Measurements from ENCODE around the gene STX11. TPM values are rescaled to one million over a fixed set of nuclear protein-coding genes. Genes with fewer than 3 reads are reported as not detected.

Gene STX11
- total RNA-seq, 1 donor from 2014 or later, result 12.9 TPM

DNA sequence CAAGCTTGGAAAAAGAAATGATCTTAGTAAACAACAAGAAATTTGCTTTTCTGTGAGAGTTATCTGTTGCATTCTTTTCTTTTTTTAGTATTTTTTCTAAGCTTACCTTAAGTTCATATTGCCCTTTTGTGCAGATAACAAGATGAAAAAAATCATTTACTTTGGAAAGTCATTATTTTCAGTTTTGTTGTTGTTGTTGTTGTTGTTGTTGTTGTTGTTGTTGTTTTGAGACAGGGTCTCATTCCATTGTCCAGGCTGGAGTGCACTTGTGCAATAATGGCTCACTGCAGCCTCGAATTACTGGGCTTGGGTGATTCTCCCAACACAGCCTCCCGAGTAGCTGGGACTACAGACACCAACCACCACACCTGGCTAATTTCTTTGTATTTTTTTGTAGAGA, 8.8 kb upstream of the STX11 start:
- no peak for DNase-seq (ENCODE audit: low read depth, low spot score)

DNA sequence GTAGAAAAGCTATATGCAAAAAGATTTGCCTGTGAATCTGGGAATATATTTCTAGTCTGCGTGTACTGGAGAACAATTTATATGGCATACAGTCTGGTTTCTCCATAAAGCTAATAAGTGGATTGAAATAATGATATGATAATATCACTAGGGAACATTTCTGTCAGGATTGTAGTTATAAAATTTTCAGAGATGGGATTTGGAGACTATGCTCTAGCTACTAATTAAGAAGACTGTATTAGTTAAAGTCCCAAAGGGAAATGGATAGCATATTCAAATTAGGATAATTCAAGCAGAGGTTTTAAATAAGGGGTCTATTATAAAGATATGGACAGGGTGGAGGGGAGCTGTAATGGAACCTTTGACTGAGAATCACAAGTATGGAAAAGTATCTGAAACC, 7.2 kb upstream of the STX11 start:
- DNase-seq (ENCODE audit: low read depth, low spot score), result no peak

DNA sequence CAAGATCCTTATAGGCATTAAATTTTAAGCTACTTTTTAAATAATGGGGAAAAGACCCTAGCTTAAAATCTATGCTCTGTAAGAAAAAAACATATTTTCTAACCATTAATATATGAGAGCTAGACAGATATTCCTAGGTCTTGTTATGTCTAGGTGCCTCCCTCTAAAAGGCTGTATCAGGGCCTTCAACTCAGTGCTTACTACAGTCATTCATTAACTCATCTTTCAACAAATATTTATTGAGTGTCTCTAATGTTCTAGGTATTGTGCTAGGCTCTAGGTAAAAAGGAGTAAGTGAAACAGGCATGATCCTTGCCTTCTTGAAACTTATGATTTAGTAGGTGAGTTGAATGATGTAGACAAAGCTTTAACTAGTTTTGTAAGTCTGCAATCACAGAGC, 6.4 kb upstream of the STX11 start:
- DNase-seq (ENCODE audit: low read depth, low spot score), result no peak

DNA sequence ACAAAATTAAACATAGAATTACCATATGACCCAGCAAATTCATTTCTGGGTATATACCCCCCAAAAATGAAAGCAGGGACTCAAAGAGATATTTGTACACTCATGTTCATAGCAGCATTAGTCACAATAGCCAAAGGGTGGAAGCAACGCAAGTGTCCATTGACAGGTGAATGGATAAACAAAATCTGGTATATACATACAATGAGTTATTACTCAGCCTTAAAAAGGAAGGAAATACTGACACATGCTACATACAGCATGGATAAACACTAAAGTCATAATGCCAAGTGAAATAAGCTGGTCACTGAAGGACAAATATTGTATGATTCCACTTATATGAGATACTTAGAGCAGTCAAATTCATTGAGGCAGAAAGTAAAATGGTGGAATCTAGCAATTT, 5.3 kb upstream of the STX11 start:
- no peak for DNase-seq (ENCODE audit: low read depth, low spot score)

DNA sequence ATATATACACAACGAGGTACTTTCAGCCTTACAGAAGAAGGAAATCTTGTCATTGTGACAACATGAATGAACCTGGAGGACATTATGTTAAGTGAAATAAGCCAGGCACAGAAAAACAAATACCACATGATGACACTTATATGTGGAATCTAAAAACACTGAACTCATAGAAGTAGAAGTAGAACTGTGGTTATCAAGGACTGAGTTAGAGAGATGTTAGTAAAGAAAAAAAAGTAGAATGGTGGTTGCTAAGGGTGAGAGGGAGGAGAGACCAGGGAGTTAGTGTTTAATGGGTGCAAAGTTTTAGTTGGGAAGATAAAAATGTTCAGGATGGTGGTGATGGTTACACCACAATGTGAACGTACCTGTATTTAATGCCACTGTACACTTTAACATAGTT, 4.8 kb upstream of the STX11 start:
- DNase-seq (ENCODE audit: low read depth, low spot score), result no peak

DNA sequence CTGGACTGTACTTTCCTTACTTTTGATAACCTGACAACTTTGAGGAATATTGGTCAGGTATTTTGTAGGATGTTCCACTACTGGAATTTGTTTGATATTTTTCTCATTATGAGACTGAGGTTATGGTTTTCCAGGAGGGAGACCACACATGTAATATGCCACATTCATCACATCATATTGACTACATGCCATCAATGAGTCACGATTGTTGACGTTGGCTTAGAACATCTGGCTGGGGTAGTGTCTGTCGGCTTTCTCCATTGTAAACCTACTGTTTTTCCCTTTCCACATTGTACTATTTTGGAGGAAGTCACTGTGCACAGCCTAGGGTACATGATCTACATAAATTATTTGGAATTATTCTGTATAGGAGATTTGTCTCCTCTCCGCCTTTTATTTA, 1.4 kb upstream of the STX11 start:
- DNase-seq (ENCODE audit: low read depth, low spot score), result no peak

DNA sequence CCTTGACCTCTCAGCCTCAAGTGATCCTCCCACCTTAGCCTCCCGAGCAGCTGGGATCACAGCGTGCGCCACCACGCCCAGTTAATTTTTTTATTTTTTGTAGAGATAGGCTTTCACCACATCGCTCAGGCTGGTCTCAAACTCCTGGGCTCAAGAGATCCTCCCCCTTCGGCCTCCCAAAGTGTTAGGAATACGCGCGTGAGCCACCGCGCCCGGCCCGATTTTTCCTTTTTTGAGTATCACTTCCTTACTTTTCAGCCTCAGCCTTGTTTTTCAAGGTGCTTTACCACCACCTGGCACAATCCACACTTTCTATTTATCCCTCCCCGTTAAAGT, 791 bp upstream of the STX11 start:
- no peak for DNase-seq (ENCODE audit: low read depth, low spot score)

DNA sequence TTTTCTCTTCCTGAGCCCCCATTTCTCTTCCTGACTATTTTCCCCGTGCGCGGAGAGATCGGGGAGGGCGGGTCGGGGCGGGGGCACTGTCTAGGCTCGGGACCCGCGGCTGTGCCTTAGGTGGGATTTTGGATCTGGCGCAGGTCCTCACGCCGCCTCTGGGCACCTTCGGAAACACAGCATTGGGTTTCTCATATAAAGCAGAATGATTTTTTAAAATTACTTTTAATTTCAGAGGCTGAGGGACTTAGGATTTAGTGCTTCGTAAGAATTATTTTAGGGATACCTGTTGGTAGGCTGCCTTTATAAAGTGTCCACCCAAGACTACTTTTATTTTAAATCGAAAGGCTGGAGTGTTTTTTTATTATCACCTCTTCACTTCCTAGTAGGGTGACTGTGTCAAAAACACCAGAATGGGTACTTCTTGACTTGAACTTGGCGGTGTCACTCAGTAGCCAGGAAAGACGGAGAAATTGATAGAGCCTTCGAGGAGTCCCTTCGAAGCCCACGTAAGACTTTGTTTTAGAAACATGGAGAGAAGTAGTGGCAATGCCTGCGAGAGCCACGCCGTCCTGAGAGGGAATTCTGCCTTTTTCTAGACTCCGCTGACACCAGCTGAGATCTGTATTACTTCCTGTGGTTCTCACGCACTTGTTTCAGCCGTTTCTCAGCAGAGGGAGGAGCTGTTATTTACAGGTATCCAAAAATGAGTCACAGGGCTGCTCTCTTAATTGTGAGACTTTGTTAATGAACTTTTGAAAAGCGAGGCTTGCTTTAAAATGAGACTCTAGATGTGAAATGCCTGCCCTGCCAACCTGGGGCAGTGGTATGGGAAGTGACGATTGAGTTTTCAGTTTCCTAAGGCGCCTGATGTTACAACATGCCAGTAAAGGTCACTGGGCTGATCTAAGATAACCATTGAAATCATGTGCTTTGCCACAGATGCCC, 667 bp downstream of the STX11 start:
- DNase-seq (ENCODE audit: low read depth, low spot score), result no peak

DNA sequence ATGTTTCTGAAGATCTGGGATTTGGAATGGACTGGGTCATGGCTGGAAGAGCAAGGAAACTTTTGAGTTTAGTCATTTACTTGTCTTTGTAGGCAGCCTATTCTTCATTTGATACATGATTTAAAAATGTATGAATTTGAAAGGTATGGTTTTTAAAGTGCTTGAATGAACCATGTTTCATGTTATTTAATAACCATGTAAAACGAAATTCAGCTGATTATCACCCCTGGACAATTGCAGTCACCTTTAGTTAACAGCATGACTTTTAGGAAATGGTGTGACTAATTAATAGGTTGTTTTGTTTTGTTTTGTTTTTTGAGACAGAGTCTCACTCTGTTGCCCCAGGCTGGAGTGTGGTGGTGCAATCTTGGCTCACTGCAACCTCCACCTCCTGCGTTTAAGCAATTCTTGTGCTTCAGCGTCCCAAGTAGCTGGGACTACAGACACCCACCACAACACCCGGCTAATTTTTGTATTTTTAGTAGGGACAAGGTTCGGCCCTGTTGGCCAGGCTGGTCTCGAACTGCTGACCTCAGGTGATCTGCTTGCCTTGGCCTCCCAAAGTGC, 2.1 kb downstream of the STX11 start:
- no peak for DNase-seq (ENCODE audit: low read depth, low spot score)

DNA sequence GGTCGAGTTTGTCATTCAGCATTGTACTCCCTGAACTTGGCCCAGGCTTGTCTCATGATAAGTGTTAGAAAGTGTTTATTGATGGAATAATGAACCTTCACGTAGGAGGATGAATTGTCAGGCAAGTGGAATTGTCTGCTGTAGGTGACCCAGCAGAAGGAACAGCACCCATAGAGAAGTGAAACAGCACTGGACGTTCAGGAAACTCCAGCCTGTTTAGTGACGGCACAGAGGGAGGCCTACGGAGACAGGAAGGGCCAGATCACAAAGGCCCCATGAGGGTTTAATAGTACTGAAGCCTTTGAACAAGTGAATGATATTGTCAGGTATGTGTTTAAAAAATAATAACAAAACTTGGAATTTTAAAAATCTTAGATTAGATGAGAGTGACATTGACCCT, 2.9 kb downstream of the STX11 start:
- DNase-seq (ENCODE audit: low read depth, low spot score), result no peak

DNA sequence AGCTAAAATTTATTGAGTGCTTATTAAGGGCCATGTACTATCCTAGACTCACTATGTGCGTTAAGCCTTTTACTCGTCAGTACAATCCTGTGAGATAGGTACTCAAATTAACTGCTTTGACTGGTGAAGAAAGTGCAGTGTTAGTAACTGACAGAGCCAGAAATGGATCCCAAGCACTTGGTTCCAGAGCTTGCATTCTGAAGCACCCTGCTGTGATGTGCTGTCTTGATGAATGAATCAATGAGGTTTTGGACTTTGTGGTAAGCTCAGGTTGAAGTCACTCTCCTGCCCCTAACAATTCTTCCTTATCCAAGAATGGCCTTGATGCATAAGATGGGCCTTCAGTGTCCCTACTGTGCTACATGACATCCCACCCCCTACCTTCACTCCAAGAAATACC, 3.7 kb downstream of the STX11 start:
- no peak for DNase-seq (ENCODE audit: low read depth, low spot score)

DNA sequence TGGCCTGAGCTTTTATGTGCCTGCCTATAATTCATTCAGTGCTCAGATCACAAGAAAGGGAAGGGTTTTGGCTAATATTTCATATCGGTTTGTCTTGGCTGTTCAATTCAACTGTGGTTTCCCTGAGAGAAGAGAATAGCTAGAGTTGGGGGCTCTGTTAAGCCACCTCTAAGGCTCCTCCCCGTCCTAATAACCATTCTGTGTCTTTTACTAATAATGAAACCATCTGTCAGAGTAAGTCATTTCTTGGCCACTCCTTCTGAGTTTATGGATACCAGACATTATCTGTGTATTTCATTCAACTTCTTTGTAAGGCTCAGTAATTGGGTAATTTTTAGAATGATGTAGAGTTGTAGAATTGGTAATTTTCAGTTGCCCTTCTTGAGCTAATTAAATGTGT, 5.2 kb downstream of the STX11 start:
- no peak for DNase-seq (ENCODE audit: low read depth, low spot score)

DNA sequence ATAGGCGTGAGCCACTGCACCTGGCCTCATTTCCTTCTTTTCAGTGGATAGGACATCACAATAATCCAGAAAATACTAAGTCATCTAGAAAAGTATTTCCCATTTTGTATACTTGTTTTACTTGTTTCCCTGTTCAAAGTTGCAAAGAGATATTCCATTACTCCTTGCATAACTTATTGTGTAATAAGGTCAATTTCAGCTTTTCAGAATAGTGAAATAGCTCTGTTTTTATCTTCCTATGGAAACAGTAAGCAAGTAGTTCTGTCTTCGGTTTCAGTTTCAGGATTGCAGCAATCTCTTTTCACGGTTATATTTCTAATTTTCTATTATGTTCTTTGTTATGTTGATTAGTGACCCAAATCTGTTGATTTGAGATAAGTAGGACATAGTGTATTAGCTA, 6.0 kb downstream of the STX11 start:
- no peak for DNase-seq (ENCODE audit: low read depth, low spot score)

DNA sequence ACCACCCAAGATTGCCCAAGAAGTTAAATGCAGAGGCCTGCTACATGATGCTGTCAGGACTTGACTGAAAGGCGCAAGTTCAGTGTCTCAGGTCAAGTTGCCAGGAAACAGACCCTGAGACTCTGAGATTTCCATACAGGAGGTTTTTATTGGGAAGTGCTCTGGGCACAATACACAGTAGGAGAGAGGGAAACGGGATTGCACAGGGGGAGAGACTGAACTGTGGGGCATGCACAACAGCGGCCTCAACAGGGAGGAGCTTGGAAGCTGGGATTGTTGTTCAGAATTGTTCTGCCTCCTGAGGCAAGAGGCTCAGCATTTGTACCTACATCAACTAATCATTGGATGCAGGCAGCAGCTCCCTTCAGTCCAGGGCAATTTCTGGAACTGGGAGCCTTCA, 6.7 kb downstream of the STX11 start:
- no peak for DNase-seq (ENCODE audit: low read depth, low spot score)

DNA sequence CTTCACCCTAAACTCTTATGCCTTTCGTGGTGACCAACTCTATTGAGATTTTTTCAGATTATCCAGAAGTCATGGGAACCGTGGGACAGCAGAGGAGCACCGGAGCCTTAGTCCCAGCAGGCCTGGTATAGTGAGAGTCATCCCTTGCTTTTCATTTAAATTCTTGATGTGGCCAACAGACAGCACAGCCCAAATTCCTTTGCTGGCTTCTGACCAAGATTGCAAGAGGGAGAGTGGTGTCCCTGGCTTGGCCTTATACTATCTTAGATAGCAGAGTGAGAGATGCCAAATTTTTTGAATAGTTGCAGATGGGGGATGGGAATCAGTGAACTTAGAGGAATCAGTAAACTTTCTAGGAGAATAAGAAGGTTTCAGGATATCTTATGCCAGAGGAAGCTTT, 7.8 kb downstream of the STX11 start:
- peak; percentile 71 for DNase-seq (ENCODE audit: low read depth, low spot score)

DNA sequence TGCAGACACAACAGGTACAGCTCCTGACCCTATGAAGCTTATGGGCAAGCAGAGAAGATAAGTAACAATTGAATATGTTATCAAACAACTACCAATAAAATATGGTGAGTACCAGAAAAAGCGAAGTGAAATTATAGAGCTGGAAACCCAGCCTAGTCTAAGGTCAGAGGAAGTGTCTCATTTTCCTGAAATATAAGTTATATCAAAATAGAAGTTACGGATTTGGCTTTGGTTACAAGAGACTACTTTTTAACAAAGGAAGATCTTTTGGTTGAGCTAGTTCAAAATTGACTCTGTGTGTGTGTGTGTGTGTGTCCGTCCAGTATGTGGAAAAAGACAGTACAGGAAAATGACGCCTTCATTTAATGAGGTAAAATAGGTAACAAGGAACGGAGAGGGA, 8.9 kb downstream of the STX11 start:
- no peak for DNase-seq (ENCODE audit: low read depth, low spot score)

DNA sequence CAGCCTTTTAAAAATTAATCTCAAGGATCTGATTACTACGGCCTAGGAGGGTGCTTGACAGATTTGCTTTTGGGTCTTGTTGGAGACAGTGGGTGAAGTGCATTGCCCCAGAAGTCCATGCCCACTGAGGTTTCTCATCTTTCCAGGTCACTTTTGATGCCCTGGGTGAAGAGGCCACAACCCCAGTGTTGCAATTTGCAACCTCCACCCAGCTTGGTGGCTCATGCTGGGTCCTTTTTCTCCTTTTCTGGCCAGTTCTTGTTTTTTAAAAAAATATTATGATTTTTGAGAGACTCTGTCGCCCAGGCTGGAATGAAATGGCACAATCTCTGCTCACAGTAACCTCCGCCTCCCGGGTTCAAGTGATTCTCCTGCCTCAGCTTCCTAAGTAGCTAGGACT, 9.4 kb downstream of the STX11 start:
- no peak for DNase-seq (ENCODE audit: low read depth, low spot score)

DNA sequence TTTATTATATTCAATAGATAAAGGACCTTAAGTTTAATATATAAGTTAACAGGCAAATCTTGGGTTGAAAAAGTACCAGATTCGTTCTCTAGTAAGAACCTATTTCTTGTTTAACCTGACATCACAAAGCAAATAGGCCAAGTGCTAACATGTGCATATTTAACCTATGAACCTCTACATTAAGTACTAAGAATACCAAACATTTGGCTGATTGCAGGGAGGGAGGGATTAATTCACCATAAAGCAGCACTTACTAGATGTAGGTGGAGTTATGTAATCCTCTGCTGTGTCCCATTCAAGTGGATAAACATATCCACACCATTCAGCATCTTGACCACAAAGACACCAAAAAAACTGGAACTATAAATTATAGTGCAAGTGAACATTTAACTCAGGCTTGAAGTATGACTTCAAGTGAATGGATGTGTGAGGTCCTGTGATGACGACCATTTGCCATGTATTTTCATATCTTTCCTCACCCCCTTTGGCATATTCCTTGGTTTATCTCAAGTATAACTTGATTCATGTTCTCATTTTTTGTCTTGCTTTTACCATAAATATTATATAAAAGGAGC, 10.2 kb downstream of the STX11 start:
- DNase-seq (ENCODE audit: low read depth, low spot score), result no peak

DNA sequence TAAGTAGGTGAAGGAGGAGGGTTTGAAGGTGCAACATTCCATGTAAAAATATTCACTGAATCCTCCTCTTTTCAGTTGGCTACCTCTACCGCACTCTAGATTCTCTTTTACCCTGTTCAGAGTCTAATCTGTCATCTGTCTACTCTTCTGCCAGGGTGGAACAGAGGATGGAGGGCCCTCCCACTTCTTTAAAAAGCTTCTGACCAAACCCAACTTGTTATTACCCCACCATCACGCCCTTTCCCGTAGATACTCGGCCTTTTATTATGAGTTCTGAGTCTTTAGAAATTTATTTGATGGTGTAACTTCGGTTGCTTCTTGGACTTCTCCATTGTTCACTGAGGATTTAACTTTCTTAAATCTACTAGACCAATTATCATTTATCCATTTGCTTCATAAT, 11.7 kb downstream of the STX11 start:
- no peak for DNase-seq (ENCODE audit: low read depth, low spot score)

DNA sequence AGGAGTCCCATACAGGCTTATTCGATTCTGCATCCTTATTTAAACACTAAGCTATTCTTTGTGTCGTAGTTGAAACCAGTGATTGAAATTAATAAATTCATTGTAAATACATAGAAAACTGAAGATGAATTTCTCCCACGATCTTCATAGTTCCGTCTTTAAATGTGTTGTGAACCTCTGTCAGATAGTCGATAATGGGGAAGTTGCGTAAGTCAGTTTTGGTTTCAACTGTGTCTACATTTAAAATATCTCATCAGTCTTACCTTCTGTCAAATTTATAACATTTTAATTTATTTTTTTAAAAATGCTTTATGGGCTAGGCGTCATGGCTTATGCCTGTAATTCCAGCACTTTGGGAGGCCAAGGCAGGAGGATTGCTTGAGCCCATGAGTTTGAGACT, 12.7 kb downstream of the STX11 start:
- DNase-seq (ENCODE audit: low read depth, low spot score), result no peak

DNA sequence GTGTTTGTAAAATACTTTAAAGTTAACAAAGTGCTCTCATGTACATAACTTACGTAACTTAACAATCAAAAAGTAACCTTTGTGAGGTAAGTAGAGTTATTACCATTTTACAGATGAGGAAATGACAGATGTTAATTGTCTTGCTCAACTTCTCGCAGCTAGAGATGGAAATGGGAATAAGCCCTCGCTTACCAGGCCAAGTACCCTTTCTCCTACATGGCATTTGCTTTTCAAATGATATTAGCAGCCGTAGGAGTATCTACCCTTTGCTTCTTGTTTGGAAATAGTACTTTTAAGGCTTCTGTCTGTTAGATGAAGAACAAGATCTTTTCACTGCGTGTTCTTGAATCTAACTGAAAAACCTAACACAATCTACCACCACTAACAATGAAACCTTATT, 15.5 kb downstream of the STX11 start:
- no peak for DNase-seq (ENCODE audit: low read depth, low spot score)

DNA sequence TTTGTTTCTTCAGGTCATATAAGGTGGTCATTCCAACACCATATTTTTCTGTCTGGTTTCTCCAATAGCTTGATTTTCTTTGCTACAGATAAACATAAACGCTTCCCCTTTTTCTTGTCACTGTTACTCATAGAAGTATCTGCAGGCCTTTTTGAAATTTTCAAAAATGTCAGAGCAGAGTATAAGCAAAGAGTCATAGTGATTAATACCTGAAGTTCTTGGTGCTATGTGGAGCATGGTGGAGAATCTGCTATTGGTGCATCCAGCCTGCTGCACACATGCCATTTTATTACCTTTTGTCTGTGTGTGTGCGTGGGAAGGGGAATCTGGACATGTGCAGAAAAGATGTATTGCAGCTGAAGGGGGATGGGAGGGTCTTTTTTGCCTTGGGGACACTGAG, 19.7 kb downstream of the STX11 start:
- no peak for DNase-seq (ENCODE audit: low read depth, low spot score)

DNA sequence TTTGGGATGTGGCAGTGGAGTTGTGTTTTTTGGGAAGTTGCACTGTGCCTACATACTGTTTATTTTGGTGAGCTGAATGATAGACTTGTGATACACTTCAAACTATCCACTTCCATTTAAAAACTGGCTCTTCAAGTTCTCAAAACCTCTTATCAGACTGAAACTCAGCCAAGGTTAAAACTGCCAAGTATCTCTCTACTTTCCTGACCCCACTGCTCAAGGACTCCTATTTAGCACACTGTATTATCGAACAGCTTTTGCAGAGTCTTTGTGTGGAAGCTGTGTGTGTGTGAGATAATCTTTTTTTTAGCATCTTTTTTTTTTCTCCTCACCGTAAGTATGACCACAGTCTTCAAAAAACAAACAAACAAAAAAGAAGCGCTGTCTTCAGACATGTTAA, 21.1 kb downstream of the STX11 start:
- no peak for DNase-seq (ENCODE audit: low read depth, low spot score)
